D341Med (cell line): ENCODE results near the gene CLIP4.

Experiments
- DNase-seq: peaks from one replicate; pipeline ENCODE4 v3.0.0; 2012; ENCODE audit warnings: low spot score

Gene CLIP4

GRCh38 chr2:29134933-29135332 is 19.7 kb downstream of the CLIP4 start:
- no peak for DNase-seq

- DNase-seq: no peak
These were observed 23.9 kb downstream of the CLIP4 start for GRCh38 chr2:29139152-29139551.

GRCh38 chr2:29139731-29140130 is 24.5 kb downstream of the CLIP4 start:
- DNase-seq: no peak

GRCh38 chr2:29143657-29144056 is 28.4 kb downstream of the CLIP4 start:
- no peak for DNase-seq

- DNase-seq: no peak
These were observed 31.0 kb downstream of the CLIP4 start for GRCh38 chr2:29146197-29146596.

- peak; percentile 57 for DNase-seq
These were observed 32.7 kb downstream of the CLIP4 start for GRCh38 chr2:29147963-29148362.

- DNase-seq: no peak
These were observed 39.4 kb downstream of the CLIP4 start for GRCh38 chr2:29154610-29155009.

GRCh38 chr2:29155578-29155977 is 40.4 kb downstream of the CLIP4 start:
- no peak for DNase-seq

GRCh38 chr2:29157131-29157530 is 41.9 kb downstream of the CLIP4 start:
- DNase-seq: no peak

- no peak for DNase-seq
These were observed 43.9 kb downstream of the CLIP4 start for GRCh38 chr2:29159125-29159524.

- DNase-seq: no peak
These were observed 45.0 kb downstream of the CLIP4 start for GRCh38 chr2:29160184-29160583.

- no peak for DNase-seq
These were observed 47.2 kb downstream of the CLIP4 start for GRCh38 chr2:29162204-29162928.

GRCh38 chr2:29164091-29164846 is 49.1 kb downstream of the CLIP4 start:
- DNase-seq: no peak

- DNase-seq: no peak
These were observed 50.4 kb downstream of the CLIP4 start for GRCh38 chr2:29165362-29166241.

- no peak for DNase-seq
These were observed 51.2 kb downstream of the CLIP4 start for GRCh38 chr2:29166242-29167039.

- DNase-seq: peak; percentile 57
These were observed 59.7 kb downstream of the CLIP4 start for GRCh38 chr2:29174937-29175336.

GRCh38 chr2:29175338-29175737 is 60.1 kb downstream of the CLIP4 start:
- no peak for DNase-seq

- DNase-seq: no peak
These were observed 67.1 kb downstream of the CLIP4 start for GRCh38 chr2:29182334-29182733.

- no peak for DNase-seq
These were observed 67.7 kb downstream of the CLIP4 start for GRCh38 chr2:29182920-29183319.

- no peak for DNase-seq
These were observed 69.3 kb downstream of the CLIP4 start for GRCh38 chr2:29184531-29184930.

GRCh38 chr2:29186817-29187216 is 71.6 kb downstream of the CLIP4 start:
- DNase-seq: no peak

- no peak for DNase-seq
These were observed 72.7 kb downstream of the CLIP4 start for GRCh38 chr2:29187926-29188325.
